ENCODE measurements around the gene ABHD16B. TPM values are rescaled to one million over a fixed set of nuclear protein-coding genes. Genes with fewer than 3 reads are reported as not detected.
A peak's percentile ranks its signal among the peaks of the same experiment; 100 is the strongest.

ABHD16B gene
- total and polyA plus RNA-seq, 2 of the 13 experiments (the other 11 are each of a cell fraction or from before 2014, with no cell fraction given): not detected

DNA sequence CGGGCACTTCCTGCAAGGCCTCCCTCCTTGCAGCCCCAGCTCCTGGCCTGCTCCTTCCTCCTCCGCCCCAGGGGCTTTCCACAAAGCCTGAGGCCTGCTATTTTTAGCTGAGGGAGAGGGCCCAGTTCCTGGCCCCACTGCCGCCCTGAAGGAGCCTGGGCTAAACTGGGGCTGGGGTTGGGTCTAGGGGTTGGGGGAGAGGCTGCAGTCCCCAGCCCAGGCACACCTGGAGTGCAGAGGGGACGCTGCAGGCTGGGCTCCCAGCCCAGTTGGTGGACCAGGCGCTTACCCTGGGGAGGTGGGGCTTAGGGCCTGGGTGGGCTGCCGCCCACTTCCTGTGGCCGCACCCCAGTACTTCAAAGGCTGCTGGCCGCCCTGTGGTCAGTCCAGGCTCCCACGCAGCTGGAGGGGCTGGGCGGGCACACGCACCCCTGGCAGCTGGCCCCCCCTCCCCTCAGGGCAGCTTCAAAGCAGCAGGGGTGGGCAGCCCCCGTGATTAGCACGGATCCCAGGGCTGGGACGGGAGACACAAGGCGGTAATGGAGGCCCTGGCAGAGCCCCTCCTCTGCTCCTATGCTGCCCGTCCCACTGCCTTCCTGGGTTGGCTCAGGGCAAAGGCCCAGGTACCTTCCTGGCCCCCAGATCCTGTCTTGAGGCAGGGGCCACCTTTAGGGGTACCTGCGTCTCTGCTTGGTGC, 7.1 kb upstream of the ABHD16B start (continued):
- TF ChIP-seq, protein P1, sequence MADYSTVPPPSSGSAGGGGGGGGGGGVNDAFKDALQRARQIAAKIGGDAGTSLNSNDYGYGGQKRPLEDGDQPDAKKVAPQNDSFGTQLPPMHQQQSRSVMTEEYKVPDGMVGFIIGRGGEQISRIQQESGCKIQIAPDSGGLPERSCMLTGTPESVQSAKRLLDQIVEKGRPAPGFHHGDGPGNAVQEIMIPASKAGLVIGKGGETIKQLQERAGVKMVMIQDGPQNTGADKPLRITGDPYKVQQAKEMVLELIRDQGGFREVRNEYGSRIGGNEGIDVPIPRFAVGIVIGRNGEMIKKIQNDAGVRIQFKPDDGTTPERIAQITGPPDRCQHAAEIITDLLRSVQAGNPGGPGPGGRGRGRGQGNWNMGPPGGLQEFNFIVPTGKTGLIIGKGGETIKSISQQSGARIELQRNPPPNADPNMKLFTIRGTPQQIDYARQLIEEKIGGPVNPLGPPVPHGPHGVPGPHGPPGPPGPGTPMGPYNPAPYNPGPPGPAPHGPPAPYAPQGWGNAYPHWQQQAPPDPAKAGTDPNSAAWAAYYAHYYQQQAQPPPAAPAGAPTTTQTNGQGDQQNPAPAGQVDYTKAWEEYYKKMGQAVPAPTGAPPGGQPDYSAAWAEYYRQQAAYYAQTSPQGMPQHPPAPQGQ (CRISPR knock-in tag; IDR thresholded peaks at IDR 0.05; ENCODE audit: borderline replicate concordance): no peak
- no peak for TF ChIP-seq SIX1 (CRISPR knock-in tag; IDR thresholded peaks at IDR 0.05; ENCODE audit: borderline replicate concordance)
- no peak for TF ChIP-seq TCF7L2 (IDR thresholded peaks at IDR 0.05; ENCODE audit: low read depth, low read length)
- TF ChIP-seq ZNF746 (CRISPR knock-in tag; IDR thresholded peaks at IDR 0.05): peak; percentile 55
- TF ChIP-seq, protein P2, sequence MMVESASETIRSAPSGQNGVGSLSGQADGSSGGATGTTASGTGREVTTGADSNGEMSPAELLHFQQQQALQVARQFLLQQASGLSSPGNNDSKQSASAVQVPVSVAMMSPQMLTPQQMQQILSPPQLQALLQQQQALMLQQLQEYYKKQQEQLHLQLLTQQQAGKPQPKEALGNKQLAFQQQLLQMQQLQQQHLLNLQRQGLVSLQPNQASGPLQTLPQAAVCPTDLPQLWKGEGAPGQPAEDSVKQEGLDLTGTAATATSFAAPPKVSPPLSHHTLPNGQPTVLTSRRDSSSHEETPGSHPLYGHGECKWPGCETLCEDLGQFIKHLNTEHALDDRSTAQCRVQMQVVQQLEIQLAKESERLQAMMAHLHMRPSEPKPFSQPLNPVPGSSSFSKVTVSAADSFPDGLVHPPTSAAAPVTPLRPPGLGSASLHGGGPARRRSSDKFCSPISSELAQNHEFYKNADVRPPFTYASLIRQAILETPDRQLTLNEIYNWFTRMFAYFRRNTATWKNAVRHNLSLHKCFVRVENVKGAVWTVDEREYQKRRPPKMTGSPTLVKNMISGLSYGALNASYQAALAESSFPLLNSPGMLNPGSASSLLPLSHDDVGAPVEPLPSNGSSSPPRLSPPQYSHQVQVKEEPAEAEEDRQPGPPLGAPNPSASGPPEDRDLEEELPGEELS (CRISPR knock-in tag; IDR thresholded peaks at IDR 0.05): peak; percentile 28; the same call in 1 of the 2 replicates
- TF ChIP-seq ZNF33A (CRISPR knock-in tag; IDR thresholded peaks at IDR 0.05; ENCODE audit: borderline replicate concordance): no peak
- TF ChIP-seq ATF1 (CRISPR knock-in tag; IDR thresholded peaks at IDR 0.05): no peak
- no peak for TF ChIP-seq ZNF782 (CRISPR knock-in tag; IDR thresholded peaks at IDR 0.05; ENCODE audit: borderline replicate concordance)
- no peak for TF ChIP-seq HDAC6 (IDR thresholded peaks at IDR 0.05; ENCODE audit: low read depth, low read length)
- TF ChIP-seq, protein P3, sequence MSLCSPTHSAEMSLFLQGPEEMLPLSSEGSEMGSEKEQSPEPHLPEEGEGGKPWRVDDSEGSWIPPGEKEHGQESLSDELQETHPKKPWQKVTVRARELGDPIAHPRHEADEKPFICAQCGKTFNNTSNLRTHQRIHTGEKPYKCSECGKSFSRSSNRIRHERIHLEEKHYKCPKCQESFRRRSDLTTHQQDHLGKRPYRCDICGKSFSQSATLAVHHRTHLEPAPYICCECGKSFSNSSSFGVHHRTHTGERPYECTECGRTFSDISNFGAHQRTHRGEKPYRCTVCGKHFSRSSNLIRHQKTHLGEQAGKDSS (CRISPR knock-in tag; IDR thresholded peaks at IDR 0.05; ENCODE audit: borderline replicate concordance, low read depth): peak; percentile 66; the same call in 1 of the 2 replicates
- TF ChIP-seq, protein P4, sequence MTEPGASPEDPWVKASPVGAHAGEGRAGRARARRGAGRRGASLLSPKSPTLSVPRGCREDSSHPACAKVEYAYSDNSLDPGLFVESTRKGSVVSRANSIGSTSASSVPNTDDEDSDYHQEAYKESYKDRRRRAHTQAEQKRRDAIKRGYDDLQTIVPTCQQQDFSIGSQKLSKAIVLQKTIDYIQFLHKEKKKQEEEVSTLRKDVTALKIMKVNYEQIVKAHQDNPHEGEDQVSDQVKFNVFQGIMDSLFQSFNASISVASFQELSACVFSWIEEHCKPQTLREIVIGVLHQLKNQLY (CRISPR knock-in tag; IDR thresholded peaks at IDR 0.05): no peak
- TF ChIP-seq ZNF20 (CRISPR knock-in tag; IDR thresholded peaks at IDR 0.05): no peak
- peak; percentile 65; the same call in 1 of the 2 replicates for TF ChIP-seq ZNF230 (CRISPR knock-in tag; IDR thresholded peaks at IDR 0.05)
- peak; percentile 13 for TF ChIP-seq XRCC5 (optimal IDR thresholded peaks at IDR 0.05; ENCODE audit: low read length)
- no peak for TF ChIP-seq NFE2 (CRISPR knock-in tag; IDR thresholded peaks at IDR 0.05)
- peak; percentile 73; the same call in 1 of the 2 replicates for TF ChIP-seq PCBP1 (IDR thresholded peaks at IDR 0.05; ENCODE audit: borderline replicate concordance, low read depth, low read length)
- TF ChIP-seq KDM2A (CRISPR knock-in tag; IDR thresholded peaks at IDR 0.05; ENCODE audit: borderline replicate concordance, low read depth): peak; percentile 73; the same call in 1 of the 2 replicates
- TF ChIP-seq ZNF660 (CRISPR knock-in tag; IDR thresholded peaks at IDR 0.05; ENCODE audit: borderline replicate concordance, low read depth): no peak
- TF ChIP-seq ZNF558 (CRISPR knock-in tag; IDR thresholded peaks at IDR 0.05; ENCODE audit: borderline replicate concordance): no peak
- no peak for TF ChIP-seq TBX3 (IDR thresholded peaks at IDR 0.05; ENCODE audit: borderline replicate concordance)
- TF ChIP-seq, protein P5, sequence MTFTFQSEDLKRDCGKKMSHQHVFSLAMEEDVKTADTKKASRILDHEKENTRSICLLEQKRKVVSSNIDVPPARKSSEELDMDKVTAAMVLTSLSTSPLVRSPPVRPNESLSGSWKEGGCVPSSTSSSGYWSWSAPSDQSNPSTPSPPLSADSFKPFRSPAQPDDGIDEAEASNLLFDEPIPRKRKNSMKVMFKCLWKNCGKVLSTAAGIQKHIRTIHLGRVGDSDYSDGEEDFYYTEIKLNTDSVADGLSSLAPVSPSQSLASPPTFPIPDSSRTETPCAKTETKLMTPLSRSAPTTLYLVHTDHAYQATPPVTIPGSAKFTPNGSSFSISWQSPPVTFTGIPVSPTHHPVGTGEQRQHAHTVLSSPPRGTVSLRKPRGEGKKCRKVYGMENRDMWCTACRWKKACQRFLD (CRISPR knock-in tag; IDR thresholded peaks at IDR 0.05; ENCODE audit: borderline replicate concordance): no peak
- no peak for TF ChIP-seq SP1 (IDR thresholded peaks at IDR 0.05)
- TF ChIP-seq SP1 (CRISPR knock-in tag; IDR thresholded peaks at IDR 0.05): peak; percentile 75
- TF ChIP-seq ZSCAN12 (CRISPR knock-in tag; IDR thresholded peaks at IDR 0.05): no peak

Data from HepG2 (cell line).